NCI-H1105 (cell line): ENCODE data around the gene CEACAM3.
"Not testable (repeated sequence)": the region's sequence is repeated elsewhere in the genome, so short reads cannot be mapped to it uniquely, and the experiment has no call there.

Source experiments
- DNase-seq: peaks from one replicate; lab custom pipeline; 2025; lab: John Stamatoyannopoulos, UW

Gene CEACAM3

DNA sequence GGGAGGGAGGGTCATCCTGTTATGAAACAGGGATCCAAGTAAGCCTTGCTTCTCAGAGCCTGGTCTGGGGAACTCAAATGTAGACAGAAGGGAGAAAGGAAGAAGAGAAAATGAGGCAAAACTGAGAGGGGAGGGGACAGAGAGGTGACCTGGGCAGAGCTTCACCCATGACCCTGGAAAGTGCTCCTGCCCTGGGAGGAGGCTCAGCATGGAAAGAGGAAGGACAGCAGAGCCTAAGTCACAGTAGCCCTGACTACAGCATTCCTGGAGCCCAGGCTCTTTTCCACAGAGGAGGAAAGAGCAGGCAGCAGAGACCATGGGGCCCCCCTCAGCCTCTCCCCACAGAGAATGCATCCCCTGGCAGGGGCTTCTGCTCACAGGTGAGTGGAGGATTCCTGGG is at the start of gene CEACAM3:
TSS of gene CEACAM3 (plus strand) at position 226 of the 400 bp plus-strand sequence. CDS start at position 317, 91 bp downstream.
- DNase-seq: no peak

DNA sequence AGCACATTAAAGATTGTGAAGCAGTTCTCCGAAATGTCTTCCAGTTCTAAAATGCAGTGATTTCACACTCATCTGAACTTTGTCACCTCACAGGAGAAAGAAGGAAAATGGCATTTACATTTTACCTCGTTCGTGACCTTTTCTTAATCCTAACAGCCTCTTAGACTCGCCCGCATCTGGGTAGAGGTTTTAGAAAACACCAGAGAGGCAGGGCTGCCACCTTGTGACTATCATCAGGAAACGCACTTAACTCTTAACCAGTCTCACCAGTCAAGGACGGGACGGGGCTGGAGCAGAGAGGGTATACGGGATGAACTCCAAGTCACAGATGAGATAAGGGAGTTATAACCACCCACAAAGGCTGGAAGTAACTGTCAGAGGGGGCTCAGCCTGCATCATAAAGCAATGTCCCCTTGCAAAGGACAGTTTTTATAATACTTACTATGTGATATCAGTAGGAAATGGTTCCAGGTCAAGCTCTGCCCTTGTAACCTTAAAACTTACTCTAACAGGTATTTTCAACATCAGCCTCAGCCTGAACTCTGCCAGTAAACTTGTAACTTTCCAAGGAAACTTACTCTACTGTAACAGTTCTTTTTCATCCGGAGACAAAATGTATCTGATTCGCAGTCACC is 49.7 kb upstream of the CEACAM3 start:
- DNase-seq: peak; percentile 58

DNA sequence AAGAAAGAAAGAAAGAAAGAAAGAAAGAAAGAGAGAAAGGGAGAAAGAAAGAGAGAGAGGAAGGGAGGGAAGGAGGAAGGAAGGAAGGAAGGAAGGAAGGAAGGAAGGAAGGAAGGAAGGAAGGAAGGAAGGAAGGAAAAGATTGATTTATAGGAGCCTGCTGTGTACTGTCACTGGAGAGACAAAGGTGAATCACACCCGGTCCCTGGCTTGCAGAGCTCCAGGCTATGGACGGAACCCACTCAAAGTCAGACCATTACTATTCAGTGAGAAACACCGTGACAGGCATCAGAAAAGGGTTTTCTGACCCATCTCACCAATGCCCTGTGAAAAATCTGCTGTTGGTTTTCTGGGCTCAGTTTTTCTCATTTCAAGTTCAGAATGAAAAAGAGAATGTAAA is 48.4 kb upstream of the CEACAM3 start:
- no peak for DNase-seq

DNA sequence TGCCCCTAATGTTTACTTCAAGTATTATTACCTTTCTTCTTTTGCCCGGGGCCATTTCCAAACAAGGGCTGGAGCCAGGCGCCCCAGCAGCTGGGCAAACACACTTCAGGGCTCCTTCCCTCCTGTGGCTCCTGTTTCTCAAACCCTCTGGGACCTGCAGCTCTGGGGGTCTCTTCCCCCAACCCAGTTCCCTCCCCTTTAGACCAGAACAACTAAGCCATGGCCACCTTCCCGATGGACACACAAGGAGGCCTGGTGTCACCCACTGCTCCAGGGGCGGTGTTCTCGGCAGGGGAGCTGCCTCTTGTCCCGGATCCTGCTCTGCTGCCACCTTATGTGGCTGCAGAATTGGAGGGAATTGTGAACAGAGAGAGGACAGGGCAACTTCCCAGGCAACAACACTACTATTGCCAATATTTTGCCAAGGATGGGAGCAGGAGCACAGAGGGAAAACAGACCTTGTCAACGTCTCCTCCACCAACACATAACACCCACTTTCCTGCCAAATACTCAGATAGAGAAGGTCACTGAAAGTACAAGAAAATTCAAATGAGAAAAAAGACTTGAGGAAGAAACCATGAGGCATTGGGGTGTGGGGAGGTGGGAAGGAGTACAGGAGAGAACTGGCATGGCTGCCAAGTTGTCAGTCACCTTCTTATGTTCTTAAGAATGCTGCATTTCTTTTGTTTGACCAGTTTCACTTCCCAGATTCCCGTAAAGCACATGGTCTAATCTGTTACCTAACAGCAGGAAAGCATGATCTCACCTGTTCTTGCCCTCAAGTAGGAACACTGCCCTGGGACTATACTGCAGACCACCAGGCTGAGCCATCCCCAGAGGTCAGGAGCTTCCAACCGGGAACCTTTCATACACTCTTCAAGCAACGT is 45.9 kb upstream of the CEACAM3 start:
- DNase-seq: not testable (repeated sequence)

DNA sequence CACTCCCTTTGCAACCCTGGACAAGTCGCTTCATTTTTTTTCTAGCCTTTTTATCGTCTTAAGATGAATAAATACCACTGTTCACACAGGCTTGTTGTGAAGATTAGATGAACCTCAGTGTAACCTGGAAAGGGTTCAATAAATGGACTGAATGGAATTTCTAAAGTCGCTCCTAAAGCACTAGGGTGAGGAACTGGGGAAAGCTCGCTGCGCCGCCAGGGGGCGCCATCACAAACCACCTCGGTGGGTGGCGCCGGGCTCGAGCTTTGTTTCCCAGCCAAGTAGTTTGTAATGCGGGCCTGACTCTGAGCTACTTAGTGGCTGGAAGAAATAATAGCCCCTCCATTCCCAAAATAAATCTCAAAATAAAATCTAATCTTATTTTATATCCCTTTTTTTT is 43.2 kb upstream of the CEACAM3 start:
- DNase-seq: peak; percentile 78

DNA sequence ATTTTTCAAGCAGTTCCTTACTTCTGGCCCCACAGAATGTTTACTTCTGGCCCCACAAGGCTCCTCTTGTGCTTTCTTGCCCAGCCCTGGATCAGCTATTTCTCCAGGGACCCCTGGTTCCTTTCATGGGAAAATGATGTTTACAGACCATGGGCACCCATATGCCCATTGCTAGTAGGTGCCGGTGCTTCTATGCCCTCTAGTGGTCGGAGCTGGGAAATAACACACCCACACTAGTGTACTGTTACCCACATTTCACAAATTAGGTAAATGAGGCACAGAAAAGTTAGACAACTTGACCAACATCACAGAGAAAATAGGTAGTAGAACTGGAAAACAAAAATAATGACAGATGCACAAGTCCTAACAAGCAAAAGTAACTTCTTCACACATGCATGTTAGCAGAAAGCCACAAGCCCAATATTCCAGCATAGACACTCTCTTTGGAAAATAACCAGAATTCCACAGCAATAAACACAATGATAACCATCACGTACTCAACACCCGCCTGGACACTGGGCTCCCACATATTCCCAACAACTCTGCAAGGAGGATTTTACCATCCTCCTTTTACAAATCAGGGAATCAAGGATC is 42.4 kb upstream of the CEACAM3 start:
- DNase-seq: peak; percentile 46

DNA sequence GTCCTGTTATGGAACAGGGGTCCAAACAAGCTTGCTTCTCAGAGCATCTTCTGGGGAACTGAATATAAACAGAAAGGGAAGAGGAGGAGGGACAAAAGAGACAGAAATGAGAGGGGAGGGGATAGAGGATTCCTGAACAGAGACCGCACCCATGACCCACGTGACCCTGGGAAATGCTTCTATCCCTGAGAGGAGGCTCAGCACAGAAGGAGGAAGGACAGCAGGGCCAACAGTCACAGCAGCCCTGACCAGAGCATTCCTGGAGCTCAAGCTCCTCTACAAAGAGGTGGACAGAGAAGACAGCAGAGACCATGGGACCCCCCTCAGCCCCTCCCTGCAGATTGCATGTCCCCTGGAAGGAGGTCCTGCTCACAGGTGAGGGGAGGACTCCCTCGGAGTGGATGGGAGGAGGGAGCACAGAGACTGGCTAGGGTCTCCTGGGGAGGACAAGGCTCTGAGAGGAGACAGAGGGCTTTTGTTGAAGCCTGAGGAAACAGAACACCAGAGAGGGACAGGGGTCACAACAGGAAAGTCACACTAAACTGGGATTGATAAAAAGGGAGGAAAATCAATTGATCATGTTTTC is 41.0 kb upstream of the CEACAM3 start, which contains the start of gene CEACAM6:
TSS of gene CEACAM6 (plus strand) at position 203 of the 586 bp plus-strand sequence. CDS start at position 312, 109 bp downstream.
- no peak for DNase-seq

DNA sequence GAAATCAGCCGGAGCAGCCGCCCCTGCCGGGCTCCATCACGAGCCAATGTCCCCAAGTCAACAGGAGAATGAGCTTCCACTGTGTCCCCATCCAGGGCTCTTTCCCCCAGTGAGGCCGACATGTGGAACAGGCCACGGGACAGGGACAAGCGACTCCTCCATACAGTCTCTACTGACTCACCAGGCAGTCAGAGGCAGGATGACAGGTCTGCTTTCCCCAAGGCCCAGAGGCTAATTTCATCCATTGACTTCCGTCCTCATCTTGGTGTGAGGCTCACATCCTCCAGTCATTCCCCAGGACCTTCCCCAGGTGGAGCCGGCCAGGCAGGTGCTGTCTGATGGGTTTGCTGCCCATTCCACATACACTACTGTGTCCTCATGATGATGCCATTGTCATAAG is 37.5 kb upstream of the CEACAM3 start:
- no peak for DNase-seq

DNA sequence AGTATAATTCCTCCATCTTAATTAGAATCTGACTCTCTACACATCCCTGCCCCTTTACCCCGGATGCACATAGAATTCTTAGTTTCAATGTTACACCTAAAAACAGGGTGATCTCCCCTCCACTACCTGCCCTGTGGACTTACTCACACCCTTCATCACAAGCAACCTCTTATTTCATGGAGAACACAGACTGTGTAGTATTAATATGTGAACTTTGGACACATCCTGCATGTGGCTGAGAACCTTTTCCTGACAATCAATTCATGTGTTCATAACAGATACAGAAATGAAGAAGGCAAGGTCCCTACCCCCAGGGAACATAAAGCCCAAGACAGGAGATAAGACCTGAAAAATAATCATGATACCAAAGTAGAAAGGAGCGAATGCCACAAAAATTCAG is 29.3 kb upstream of the CEACAM3 start:
- no peak for DNase-seq

DNA sequence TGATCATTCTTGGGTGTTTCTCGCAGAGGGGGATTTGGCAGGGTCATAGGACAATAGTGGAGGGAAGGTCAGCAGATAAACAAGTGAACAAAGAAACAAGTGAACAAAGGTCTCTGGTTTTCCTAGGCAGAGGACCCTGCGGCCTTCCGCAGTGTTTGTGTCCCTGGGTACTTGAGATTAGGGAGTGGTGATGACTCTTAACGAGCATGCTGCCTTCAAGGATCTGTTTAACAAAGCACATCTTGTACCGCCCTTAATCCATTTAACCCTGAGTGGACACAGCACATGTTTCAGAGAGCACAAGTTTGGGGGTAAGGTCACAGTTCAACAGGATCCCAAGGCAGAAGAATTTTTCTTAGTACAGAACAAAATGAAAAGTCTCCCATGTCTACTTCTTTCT is 28.3 kb upstream of the CEACAM3 start:
- not testable (repeated sequence) for DNase-seq

DNA sequence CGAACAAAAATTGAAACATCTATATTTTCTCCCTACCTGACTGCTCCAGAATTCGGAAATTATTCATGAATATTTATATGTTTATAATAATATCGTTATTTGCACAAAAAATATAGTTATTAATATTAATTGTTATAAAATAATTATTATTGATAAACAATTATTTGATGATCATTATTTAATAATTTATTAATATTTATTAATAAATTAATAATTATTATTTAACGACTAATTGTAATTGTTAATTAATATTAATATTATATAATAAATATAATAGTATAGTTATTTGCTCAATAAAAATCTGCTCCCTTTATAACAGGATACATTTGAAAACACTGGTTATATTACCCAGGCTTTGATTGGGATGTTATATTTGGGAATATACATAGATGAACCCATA is 26.8 kb upstream of the CEACAM3 start:
- DNase-seq: no peak

DNA sequence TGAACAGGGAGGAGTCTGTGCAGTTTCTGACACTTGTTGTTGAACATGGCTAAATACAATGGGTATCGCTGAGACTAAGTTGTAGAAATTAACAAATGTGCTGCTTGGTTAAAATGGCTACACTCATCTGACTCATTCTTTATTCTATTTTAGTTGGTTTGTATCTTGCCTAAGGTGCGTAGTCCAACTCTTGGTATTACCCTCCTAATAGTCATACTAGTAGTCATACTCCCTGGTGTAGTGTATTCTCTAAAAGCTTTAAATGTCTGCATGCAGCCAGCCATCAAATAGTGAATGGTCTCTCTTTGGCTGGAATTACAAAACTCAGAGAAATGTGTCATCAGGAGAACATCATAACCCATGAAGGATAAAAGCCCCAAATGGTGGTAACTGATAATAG is 25.0 kb upstream of the CEACAM3 start:
- no peak for DNase-seq

DNA sequence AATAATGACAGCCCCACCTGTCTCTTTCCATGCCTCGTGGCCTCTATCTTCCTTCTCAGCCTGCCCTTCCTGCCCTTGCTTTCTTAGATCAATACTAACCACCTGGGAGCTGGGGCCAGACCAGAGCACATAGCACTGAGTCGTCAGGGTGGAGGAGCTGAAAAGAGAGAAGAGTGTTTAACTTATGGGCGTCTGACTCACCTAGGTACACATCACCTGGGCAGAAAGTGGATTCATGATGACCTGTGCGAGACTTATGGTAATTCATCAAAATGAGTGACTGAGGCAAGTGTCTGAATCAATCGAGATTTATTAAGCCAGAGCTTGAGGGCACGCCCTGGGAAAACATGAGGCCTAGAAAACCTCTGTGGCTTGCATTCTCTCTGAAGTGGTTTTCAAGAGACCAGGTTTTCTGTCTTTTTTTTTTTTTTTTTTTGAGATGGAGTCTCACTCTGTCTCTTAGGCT is 21.8 kb upstream of the CEACAM3 start:
- DNase-seq: peak; percentile 26

DNA sequence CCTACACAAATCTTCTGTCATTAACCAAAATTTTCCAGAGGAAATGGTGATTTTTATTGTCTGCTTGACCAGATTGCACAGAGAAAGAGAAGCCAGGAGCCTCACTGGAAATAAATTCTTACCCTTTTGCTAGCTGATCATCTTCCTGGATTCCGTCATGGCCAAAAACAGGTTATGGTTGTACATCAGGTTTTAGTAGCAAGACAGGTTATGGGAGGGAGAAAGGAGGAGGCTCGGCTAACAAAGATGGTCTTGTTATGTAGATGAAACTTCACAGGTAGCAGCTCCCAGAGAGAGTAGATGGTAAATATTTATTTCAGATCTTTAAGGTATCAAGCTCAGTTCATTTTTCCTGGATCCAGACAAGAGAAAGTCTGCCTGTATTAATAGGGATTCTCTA is 19.7 kb upstream of the CEACAM3 start:
- DNase-seq: no peak

DNA sequence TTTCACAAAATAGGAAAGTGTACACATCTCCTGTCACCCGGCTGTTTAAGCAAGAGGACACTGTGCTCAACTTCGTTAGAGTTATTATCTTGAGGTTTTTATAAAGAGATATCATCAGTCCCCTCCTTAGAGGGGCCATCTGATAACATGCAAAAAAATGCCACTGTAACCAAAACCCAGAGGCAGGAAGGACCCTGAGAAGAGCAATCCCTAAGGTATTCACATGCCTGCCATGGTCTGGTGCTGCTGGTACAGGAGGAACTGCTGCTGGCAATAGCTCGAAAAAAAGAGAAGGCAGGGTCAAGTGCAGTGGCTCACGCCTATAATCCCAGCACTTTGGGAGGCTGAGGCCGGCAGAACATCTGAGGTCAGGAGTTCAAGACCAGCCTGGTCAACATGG is 12.8 kb upstream of the CEACAM3 start:
- no peak for DNase-seq

DNA sequence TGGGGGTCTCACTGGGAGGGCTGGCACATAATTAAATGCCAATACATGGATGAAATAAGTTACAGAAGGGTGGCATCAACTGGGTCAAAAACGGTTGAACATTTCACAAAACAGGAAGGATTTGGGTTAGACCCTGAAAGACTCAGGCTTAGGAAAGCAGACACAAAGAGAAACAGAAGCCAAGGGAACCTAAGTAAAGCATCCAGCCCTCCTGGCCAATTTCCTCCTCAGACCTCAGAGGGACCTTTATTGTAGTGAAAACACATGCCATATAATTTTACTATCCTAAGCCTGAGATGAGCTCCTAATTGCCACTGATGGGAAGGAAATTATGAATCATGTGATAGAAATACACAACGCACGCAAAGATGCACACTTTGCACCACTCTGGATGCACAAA is 12.1 kb upstream of the CEACAM3 start:
- no peak for DNase-seq

DNA sequence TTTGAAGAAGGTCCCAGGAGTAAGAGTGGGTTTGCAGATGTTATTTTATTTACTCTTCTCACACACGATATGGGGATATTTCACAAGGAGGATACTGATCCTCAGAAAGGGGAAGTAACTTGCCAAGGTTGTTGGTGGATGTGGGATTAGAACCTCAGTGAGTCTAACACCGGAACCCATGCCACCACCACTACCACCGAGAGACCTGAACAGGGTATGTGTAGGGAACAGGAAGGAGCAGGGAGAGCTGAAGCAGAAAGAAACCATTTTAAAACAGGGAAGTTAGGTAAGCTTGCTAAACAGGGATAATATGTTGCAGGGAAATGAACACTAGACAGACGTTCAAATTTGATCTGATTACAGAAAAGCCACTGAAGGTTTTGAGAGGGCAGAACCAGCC is 11.6 kb upstream of the CEACAM3 start:
- no peak for DNase-seq

DNA sequence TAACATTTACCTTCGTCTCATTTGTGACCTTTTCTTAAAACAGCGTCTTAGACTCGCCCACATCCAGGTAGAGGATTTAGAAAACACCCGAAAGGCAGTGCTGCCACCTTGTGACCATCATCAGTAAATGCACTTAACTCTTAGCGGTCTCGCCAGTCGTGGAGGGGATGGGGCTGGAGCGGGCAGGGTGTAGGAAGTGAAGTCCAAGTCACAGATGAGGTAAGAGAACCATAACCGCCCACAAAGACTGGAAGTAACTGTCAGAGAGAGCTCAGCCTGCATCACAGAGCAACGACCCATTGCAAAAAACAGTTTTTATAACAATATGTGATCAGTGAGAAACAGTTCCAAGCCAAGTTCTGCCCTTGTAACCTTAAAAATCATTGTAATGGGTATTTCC is 10.7 kb upstream of the CEACAM3 start:
- DNase-seq: peak; percentile 80

DNA sequence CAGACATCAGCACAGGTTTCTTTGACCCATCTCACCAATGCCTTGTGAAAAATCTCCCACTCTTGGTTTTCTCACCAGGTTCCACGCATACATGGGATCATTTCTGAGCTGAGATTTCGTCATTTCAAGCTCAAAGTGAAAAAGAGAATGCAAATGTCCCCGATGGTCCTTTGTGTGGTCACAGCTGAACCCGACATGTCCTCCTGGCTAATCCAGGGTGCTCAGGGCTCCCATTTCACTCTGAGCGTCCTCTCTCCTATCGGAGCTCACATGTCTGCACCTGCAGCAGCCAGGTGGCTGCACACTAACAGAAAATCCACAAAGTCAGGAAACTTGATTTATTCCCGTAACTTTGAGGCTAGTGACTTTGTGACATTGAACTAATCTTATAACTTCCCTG is 9.3 kb upstream of the CEACAM3 start:
- no peak for DNase-seq

DNA sequence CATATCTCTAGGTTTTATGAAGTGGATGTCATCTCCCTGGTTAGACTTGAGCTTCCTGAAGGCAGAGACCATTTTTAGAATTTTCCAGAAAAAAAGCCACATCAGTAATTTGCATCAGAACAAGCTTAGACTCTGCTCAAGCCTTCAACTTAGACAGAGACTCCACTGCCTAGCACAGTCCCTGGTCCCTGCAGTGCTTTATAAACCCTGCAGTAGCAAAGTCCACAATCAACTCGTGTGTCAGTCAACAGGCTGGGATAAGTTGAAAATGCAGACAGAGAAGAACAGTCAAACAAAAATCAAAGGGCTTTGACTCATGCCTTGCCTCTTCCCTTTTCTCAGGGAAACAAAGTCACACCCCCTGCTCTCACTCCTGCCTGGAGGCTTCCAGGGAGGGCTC is 7.9 kb upstream of the CEACAM3 start:
- not testable (repeated sequence) for DNase-seq

DNA sequence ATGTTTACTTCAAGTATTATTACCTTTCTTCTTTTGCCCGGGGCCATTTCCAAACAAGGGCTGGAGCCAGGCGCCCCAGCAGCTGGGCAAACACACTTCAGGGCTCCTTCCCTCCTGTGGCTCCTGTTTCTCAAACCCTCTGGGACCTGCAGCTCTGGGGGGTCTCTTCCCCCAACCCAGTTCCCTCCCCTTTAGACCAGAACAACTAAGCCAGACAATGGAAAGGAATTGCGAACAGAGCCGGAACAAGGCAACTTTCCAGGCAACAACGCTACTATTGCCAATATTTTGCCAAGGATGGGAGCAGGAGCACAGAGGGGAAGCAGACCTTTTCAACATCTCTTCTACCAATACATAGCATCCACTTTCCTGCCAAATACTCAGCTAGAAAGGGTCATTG is 7.3 kb upstream of the CEACAM3 start:
- DNase-seq: peak; percentile 54
